Tibial nerve (tissue), 4 donors: ENCODE measurements around the gene CAMTA1. TPM values are rescaled to one million over a fixed set of nuclear protein-coding genes. Genes with fewer than 3 reads are reported as not detected.

Experiments used
- DNase-seq, 2 donors: peaks; one replicate each; pipeline ENCODE4 v3.0.0-alpha.2; 2019; ENCODE audit warnings: low spot score in 2 of 2
- H3K27ac ChIP-seq, 4 donors: fragments of 200-600 bp; sonication (generic) in 3 of 4; one replicate each; pipeline ENCODE4 v1.5.1; 2017 to 2019; ENCODE audit warnings: mild to moderate bottlenecking in 1 of 4
- H3K27me3 ChIP-seq, 2 donors: fragments of 200-600 bp; sonication (generic) in 1 of 2; one replicate each; pipeline versions ENCODE4 v1.5.1 to v1.6.0; 2017 to 2019
- H3K36me3 ChIP-seq, 3 donors: fragments of 200-600 bp; sonication (generic); one replicate each; pipeline ENCODE4 v1.5.1; 2018 to 2019
- H3K4me1 ChIP-seq, 4 donors: fragments of 200-600 bp; sonication (generic) in 3 of 4; one replicate each; pipeline ENCODE4 v1.5.1; 2017 to 2019
- H3K4me3 ChIP-seq, 4 donors: fragments of 200-600 bp; sonication (generic) in 3 of 4; one replicate each; pipeline ENCODE4 v1.5.1; 2017 to 2019; ENCODE audit warnings: mild to moderate bottlenecking in 1 of 4, moderate library complexity in 1 of 4
- H3K9me3 ChIP-seq, 4 donors: fragments of 200-600 bp; sonication (generic) in 3 of 4; one replicate each; pipeline ENCODE4 v1.5.1; 2017 to 2019
- CTCF ChIP-seq, 5 experiments: fragments of 200-600 bp in 3 of 5; fragments of 450-650 bp in 2 of 5; sonication (generic) in 3 of 5; IDR thresholded peaks; one replicate each; pipeline ENCODE4 v1.5.1; 2016 to 2019; ENCODE audit warnings: antibody characterized with exemption in 5 of 5, mild to moderate bottlenecking in 3 of 5, moderate library complexity in 2 of 5
- EP300 ChIP-seq, 2 donors: sonication (generic); formaldehyde crosslinking; IDR thresholded peaks; one replicate each; pipeline ENCODE4 v1.6.1; 2017; ENCODE audit warnings: antibody characterized with exemption in 2 of 2, mild to moderate bottlenecking in 1 of 2
- POLR2A ChIP-seq, 2 donors: fragments of 450-650 bp; IDR thresholded peaks; one replicate each; pipeline ENCODE4 v1.6.1; 2017; ENCODE audit warnings: antibody characterized with exemption in 2 of 2, mild to moderate bottlenecking in 2 of 2, moderate library complexity in 2 of 2
- WGBS, 2 donors: methylation state at CpG; one replicate each; pipeline ENCODE4 v1.1.5; 2018; 5-methylcytosine and 5-hydroxymethylcytosine counted together
- total RNA-seq, 4 donors: library from RNA; depleted of rRNA; stranded (reverse); fragments of >200 nt; gene quantifications; one replicate each; pipeline ENCODE4 v1.1.0, GENCODE V29; 2016

CAMTA1 gene
- total RNA-seq, 4 donors from 2014 or later: 41.8 to 104 (median 87.2) TPM

- DNase-seq: no peak
- Histone ChIP-seq H3K27me3 (no peaks in the 10 kb centered on the region), H3K4me1 (peaks cover 0 to 22% (median 11%) of the 10 kb centered on the region in 4 donors), H3K9me3 (peaks cover 0 to 18% (median 4%) of the 10 kb centered on the region in 4 donors), H3K27ac (no peak overlapping the region), H3K4me3 (no peak overlapping the region), H3K36me3 (no peaks in the 10 kb centered on the region)
- WGBS, 2 donors: 76 to 79% methylated on average over 1 of the region's 1 CpG
- TF ChIP-seq EP300 (IDR thresholded peaks at IDR 0.05) (no peak), POLR2A (IDR thresholded peaks at IDR 0.05) (no peak), CTCF (IDR thresholded peaks at IDR 0.05) (no peak)
Measured at GRCh38 chr1:7393136-7393535, 607.9 kb downstream of the CAMTA1 start.

GRCh38 chr1:7395251-7395650 is 610.0 kb downstream of the CAMTA1 start:
- H3K27me3 ChIP-seq: no peaks in the 10 kb centered on the region
- peaks cover 0 to under 1% (median 0%) of the 10 kb centered on the region in 4 donors for H3K4me1 ChIP-seq
- H3K27ac ChIP-seq: no peak overlapping the region
- no peak overlapping the region for H3K4me3 ChIP-seq
- H3K36me3 ChIP-seq: no peaks in the 10 kb centered on the region
- TF ChIP-seq POLR2A (IDR thresholded peaks at IDR 0.05): no peak
- no peak for TF ChIP-seq CTCF (IDR thresholded peaks at IDR 0.05)
- TF ChIP-seq EP300 (IDR thresholded peaks at IDR 0.05): no peak
- WGBS, 2 donors: 86 to 97% methylated on average over 1 of the region's 1 CpG
- H3K9me3 ChIP-seq: peaks cover 0 to 33% (median 5%) of the 10 kb centered on the region in 4 donors
- no peak for DNase-seq

GRCh38 chr1:7398982-7399381 is 613.7 kb downstream of the CAMTA1 start:
- Histone ChIP-seq H3K4me3 (no peak overlapping the region), H3K9me3 (peaks cover 0 to 34% (median 5%) of the 10 kb centered on the region in 4 donors), H3K27ac (no peak overlapping the region), H3K4me1 (no peaks in the 10 kb centered on the region), H3K36me3 (no peaks in the 10 kb centered on the region), H3K27me3 (no peaks in the 10 kb centered on the region)
- DNase-seq: no peak
- no peak for TF ChIP-seq EP300 (IDR thresholded peaks at IDR 0.05)
- TF ChIP-seq CTCF (IDR thresholded peaks at IDR 0.05): no peak
- no peak for TF ChIP-seq POLR2A (IDR thresholded peaks at IDR 0.05)
- 57 to 60% methylated on average over 1 of the region's 1 CpG for WGBS, 2 donors

- Histone ChIP-seq H3K36me3 (no peaks in the 10 kb centered on the region), H3K27me3 (no peaks in the 10 kb centered on the region), H3K9me3 (peaks cover 0 to 34% (median 5%) of the 10 kb centered on the region in 4 donors), H3K4me1 (no peaks in the 10 kb centered on the region), H3K4me3 (no peak overlapping the region), H3K27ac (no peak overlapping the region)
- TF ChIP-seq POLR2A (IDR thresholded peaks at IDR 0.05) (no peak), CTCF (IDR thresholded peaks at IDR 0.05) (no peak), EP300 (IDR thresholded peaks at IDR 0.05) (no peak)
- WGBS, 2 donors: 89% methylated on average over 1 of the region's 1 CpG
- no peak for DNase-seq
Measured at GRCh38 chr1:7399514-7400125, 614.4 kb downstream of the CAMTA1 start.

- Histone ChIP-seq H3K27me3 (no peaks in the 10 kb centered on the region), H3K9me3 (peaks cover 0 to 25% (median 3%) of the 10 kb centered on the region in 4 donors), H3K4me1 (no peaks in the 10 kb centered on the region), H3K4me3 (no peak overlapping the region), H3K36me3 (no peaks in the 10 kb centered on the region), H3K27ac (no peak overlapping the region)
- WGBS, 2 donors: 90 to 94% methylated on average over 1 of the region's 1 CpG
- no peak for DNase-seq
- TF ChIP-seq POLR2A (IDR thresholded peaks at IDR 0.05): no peak
- TF ChIP-seq EP300 (IDR thresholded peaks at IDR 0.05): no peak
- no peak for TF ChIP-seq CTCF (IDR thresholded peaks at IDR 0.05)
Measured at GRCh38 chr1:7400566-7400965, 615.3 kb downstream of the CAMTA1 start.
